Measurements from ENCODE around the gene ECT2L.

DNA sequence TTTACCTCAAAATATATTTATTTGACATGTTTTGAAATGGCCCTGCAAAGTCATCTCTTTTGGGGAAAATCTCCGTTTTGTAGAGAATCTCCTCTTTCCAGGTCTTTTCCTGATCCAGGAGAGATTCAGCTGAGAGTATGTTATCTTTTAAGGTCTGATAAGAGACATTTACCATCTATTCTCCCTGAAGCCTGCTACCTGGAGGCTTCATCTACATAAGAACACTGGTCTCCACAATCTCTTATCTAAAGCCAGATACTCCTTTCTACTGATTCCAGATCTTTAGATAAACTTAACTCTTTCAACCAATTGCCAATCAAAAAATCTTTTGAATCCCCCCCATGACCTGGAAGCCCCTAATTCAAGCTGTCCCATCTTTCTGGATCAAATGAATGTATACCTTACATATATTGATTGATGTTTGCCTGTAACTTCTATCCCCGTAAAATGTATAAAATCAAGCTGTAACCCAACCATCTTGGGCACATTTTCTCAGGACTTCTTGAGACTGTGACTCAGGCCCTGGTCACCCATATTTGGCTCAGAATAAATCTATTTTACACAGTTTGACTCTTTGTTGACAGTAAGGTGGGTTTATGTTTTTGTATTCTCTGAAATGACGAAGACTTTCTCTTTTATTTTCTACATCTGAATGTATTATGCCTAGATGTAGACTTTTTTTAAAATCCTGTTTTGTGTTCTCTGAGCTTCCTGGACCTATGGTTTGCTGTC lies 95.5 kb downstream of the ECT2L start:
- TF ChIP-seq, protein P1, sequence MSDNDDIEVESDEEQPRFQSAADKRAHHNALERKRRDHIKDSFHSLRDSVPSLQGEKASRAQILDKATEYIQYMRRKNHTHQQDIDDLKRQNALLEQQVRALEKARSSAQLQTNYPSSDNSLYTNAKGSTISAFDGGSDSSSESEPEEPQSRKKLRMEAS (IDR thresholded peaks at IDR 0.05), result no peak
- no peak for TF ChIP-seq CTCF (IDR thresholded peaks at IDR 0.05 in 2 of 3, conservative IDR thresholded peaks at IDR 0.05 in 1 of 3; ENCODE audit: borderline replicate concordance in 1 of 3, insufficient read depth in 1 of 3, low read depth in 2 of 3, low read length in 2 of 3)
